Natural killer cell (primary cell): ENCODE data around the gene E2F4. TPM values are rescaled to one million over a fixed set of nuclear protein-coding genes. Genes with fewer than 3 reads are reported as not detected.

Experiments
- ATAC-seq, 3 donors: fragments of 150-1000 bp in 2 of 3; fragments of 200-7000 bp in 1 of 3; cut with Tn5 transposase; 1 replicate in 1 of 3; 2 replicates in 2 of 3; pipeline ENCODE4 v1.10.0; 2021; ENCODE audit warnings: mild to moderate bottlenecking in 2 of 3, moderate library complexity in 2 of 3
- DNase-seq, 2 donors: peaks; one replicate each; pipeline versions ENCODE4 v3.0.0 to v3.0.0-alpha.2; 2013 to 2021; ENCODE audit warnings: mixed read lengths in 1 of 2
- H3K27ac ChIP-seq: one replicate; pipeline ENCODE4 v1.5.1; 2013; ENCODE audit warnings: mild to moderate bottlenecking, low read length
- H3K27me3 ChIP-seq: one replicate; pipeline ENCODE4 v1.6.1; 2013; ENCODE audit warnings: low read length; ENCODE audit not compliant: control insufficient read depth, insufficient read depth
- H3K36me3 ChIP-seq: one replicate; pipeline ENCODE4 v1.6.1; 2013; ENCODE audit warnings: low read length; ENCODE audit not compliant: control insufficient read depth, insufficient read depth
- H3K4me1 ChIP-seq: one replicate; pipeline ENCODE4 v1.6.1; 2013; ENCODE audit warnings: low read length; ENCODE audit not compliant: control insufficient read depth, insufficient read depth
- H3K4me3 ChIP-seq: one replicate; pipeline ENCODE4 v1.5.1; 2013; ENCODE audit warnings: low read length
- H3K9me3 ChIP-seq: one replicate; pipeline ENCODE4 v1.6.1; 2013; ENCODE audit warnings: low read length; ENCODE audit not compliant: control insufficient read depth, insufficient read depth
- H3K27ac Mint-ChIP-seq, 2 donors: one replicate each; pipeline ENCODE4 v1.8.0; 2022; ENCODE audit warnings: mild to moderate bottlenecking in 2 of 2, mixed read lengths in 2 of 2, moderate library complexity in 1 of 2
- H3K27me3 Mint-ChIP-seq, 2 donors: one replicate each; pipeline ENCODE4 v1.8.0; 2022; ENCODE audit warnings: low read depth in 2 of 2, mixed read lengths in 2 of 2
- H3K36me3 Mint-ChIP-seq: one replicate; pipeline ENCODE4 v1.8.0; 2022; ENCODE audit warnings: mixed read lengths
- H3K4me1 Mint-ChIP-seq, 2 donors: one replicate each; pipeline ENCODE4 v1.8.0; 2022; ENCODE audit warnings: mixed read lengths in 2 of 2
- H3K4me3 Mint-ChIP-seq: one replicate; pipeline ENCODE4 v1.8.0; 2022; ENCODE audit warnings: mild to moderate bottlenecking, moderate library complexity, mixed read lengths
- H3K9me3 Mint-ChIP-seq, 2 donors: one replicate each; pipeline ENCODE4 v1.8.0; 2022; ENCODE audit warnings: mixed read lengths in 2 of 2
- CTCF ChIP-seq: fragments of 200-600 bp; IDR thresholded peaks from one replicate; pipeline ENCODE4 v1.8.0; 2022; ENCODE audit warnings: antibody characterized with exemption
- WGBS: methylation state at CpG from one replicate; pipeline ENCODE4 v1.1.7; 2013; ENCODE audit warnings: missing lambda C conversion rate; ENCODE audit not compliant: insufficient coverage; 5-methylcytosine and 5-hydroxymethylcytosine counted together
- intact Hi-C: fragments of 100-400 bp; cut with micrococcal nuclease; formaldehyde crosslinking; loops from one replicate; pipeline ENCODE4 v1.14.2; 2022
- total RNA-seq, 4 donors: library from RNA; stranded (reverse); fragments of 120-200 nt in 1 of 4; gene quantifications; one replicate each; pipeline versions ENCODE4 v1.2.3 to v1.2.4, GENCODE V29; 2013 to 2022

Gene E2F4, protein sequence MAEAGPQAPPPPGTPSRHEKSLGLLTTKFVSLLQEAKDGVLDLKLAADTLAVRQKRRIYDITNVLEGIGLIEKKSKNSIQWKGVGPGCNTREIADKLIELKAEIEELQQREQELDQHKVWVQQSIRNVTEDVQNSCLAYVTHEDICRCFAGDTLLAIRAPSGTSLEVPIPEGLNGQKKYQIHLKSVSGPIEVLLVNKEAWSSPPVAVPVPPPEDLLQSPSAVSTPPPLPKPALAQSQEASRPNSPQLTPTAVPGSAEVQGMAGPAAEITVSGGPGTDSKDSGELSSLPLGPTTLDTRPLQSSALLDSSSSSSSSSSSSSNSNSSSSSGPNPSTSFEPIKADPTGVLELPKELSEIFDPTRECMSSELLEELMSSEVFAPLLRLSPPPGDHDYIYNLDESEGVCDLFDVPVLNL
- total RNA-seq, result 10 to 100 TPM; 57.6 to 91.7 (median 74.5) TPM
- 57.5 TPM for total RNA-seq (2013)

DNA sequence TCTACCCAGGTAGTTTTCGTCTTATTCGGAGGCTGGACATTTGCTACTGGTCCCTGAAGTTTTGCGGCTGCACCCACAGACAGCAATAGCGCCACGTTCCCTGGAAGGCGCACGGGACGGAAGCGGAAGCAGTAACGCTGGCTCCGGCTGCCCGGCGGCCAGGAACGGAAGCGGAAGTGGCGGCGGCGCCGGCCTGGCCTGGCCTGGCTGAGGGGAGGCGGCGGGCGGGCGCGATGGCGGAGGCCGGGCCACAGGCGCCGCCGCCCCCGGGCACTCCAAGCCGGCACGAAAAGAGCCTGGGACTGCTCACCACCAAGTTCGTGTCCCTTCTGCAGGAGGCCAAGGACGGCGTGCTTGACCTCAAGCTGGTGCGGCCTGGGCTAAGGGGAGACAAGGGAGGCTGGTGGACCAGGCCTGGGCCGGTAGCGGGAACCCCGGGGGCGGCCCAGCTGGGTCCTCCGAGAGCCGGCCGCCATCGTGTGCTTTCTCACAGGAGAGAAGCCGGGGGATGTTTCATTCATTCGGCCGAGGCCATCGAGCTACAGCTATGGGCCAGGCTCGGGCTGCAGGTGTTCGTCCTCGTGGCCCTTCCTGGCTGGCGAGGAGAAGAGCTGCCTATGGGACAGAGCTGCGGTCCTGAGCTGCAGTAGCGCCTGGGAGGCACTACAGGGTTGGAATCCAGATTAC lies at the start of gene E2F4:
TSS of gene E2F4 (plus strand) at position 161 of the 687 bp plus-strand sequence. CDS start at position 234, 73 bp downstream.
- Mint-ChIP-seq H3K27me3 (no peaks in the 10 kb centered on the region), H3K4me3 (peak within 1 kb of the TSS; percentile 92), H3K4me1 (peaks cover 34 to 52% of the 10 kb centered on the region in 2 donors), H3K27ac (peak within 1 kb of the TSS; percentile 75 to 86), H3K36me3 (peaks cover 14% of the 10 kb centered on the region), H3K9me3 (no peaks in the 10 kb centered on the region)
- DNase-seq (peak; percentile 84 to 93), ATAC-seq (peak; percentile 97 to 99 (median 98))
- TF ChIP-seq CTCF, result no peak
- H3K9me3 ChIP-seq, result no peaks in the 10 kb centered on the region
- peaks cover 25% of the 10 kb centered on the region for H3K4me1 ChIP-seq
- peaks cover 30% of the 10 kb centered on the region for H3K36me3 ChIP-seq
- peak within 1 kb of the TSS; percentile 82 for H3K4me3 ChIP-seq
- WGBS, result under 1% methylated on average over 54 of the region's 54 CpGs
- peak within 1 kb of the TSS; percentile 45 for H3K27ac ChIP-seq
- H3K27me3 ChIP-seq, result no peaks in the 10 kb centered on the region
- intact Hi-C loops, result loop anchor here (1.0 to 2.0 kb wide), 2 partner anchors 9 to 35 kb away; partner anchors contain the start of genes MATCAP1 and TMEM208

DNA sequence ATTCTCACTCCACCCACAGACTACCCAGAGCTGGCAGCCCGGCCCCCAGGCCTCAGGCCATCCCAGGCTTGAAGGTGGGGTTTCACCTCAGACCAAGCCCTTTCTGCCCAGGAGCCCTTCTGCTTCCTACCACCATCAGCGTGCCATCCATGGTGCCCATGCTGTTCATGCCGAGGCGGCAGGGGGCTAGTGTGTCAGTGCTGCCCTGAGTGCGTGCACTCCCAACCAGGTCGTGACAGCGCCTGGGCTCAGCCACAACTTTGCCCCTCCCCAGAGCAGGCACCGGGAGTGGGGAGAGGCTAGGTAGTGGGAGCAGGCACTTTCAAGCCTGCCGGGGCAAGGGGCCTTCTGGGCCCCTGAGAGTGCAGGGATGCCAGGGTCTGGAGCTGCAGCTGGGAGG lies 49.6 kb upstream of the E2F4 start:
- TF ChIP-seq CTCF, result no peak
- Histone ChIP-seq H3K27me3 (no peaks in the 10 kb centered on the region), H3K27ac (no peak overlapping the region), H3K36me3 (peaks cover 76% of the 10 kb centered on the region), H3K4me3 (no peak overlapping the region), H3K4me1 (no peaks in the 10 kb centered on the region), H3K9me3 (no peaks in the 10 kb centered on the region)
- intact Hi-C loops, result no loop called here
- no peaks in the 10 kb centered on the region for H3K27me3 Mint-ChIP-seq
- ATAC-seq, result no peak
- H3K4me1 Mint-ChIP-seq, result no peaks in the 10 kb centered on the region
- H3K4me3 Mint-ChIP-seq, result no peak overlapping the region
- no peak for DNase-seq
- peaks cover 15% of the 10 kb centered on the region for H3K36me3 Mint-ChIP-seq
- H3K27ac Mint-ChIP-seq, result no peak overlapping the region
- no peaks in the 10 kb centered on the region for H3K9me3 Mint-ChIP-seq
- WGBS, result 97% methylated on average over 9 of the region's 9 CpGs

DNA sequence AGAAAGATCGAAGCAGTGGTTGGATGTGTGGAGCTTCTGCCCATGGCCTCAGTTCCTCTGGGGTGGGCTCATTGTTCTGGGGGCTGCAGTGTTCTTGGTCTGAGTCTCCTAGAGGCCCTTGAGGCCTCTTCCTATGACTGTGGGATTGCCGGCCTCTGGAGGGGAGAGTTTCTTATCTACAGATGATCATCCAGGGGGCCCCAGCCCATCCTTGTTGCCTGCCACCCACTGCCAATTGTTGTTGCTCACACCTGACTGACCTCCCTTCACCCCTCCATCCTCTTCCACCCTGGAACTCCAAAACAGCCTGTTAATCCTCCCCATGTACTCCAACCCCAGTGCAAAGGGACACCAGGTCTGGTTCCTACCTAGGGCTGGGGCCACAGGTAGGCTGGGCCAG lies 47.0 kb upstream of the E2F4 start:
- Histone ChIP-seq H3K9me3 (no peaks in the 10 kb centered on the region), H3K27ac (no peak overlapping the region), H3K36me3 (peaks cover 64% of the 10 kb centered on the region), H3K27me3 (no peaks in the 10 kb centered on the region), H3K4me1 (no peaks in the 10 kb centered on the region), H3K4me3 (no peak overlapping the region)
- intact Hi-C loops, result no loop called here
- DNase-seq, result no peak
- H3K36me3 Mint-ChIP-seq, result peaks cover 12% of the 10 kb centered on the region
- H3K4me3 Mint-ChIP-seq, result no peak overlapping the region
- WGBS, result 93% methylated on average over 2 of the region's 2 CpGs
- H3K4me1 Mint-ChIP-seq, result no peaks in the 10 kb centered on the region
- no peak for TF ChIP-seq CTCF
- peaks cover 0 to 5% of the 10 kb centered on the region in 2 donors for H3K27me3 Mint-ChIP-seq
- ATAC-seq, result no peak
- no peaks in the 10 kb centered on the region for H3K9me3 Mint-ChIP-seq
- no peak overlapping the region for H3K27ac Mint-ChIP-seq
